ENCODE data around the gene MAP2K3.

DNA sequence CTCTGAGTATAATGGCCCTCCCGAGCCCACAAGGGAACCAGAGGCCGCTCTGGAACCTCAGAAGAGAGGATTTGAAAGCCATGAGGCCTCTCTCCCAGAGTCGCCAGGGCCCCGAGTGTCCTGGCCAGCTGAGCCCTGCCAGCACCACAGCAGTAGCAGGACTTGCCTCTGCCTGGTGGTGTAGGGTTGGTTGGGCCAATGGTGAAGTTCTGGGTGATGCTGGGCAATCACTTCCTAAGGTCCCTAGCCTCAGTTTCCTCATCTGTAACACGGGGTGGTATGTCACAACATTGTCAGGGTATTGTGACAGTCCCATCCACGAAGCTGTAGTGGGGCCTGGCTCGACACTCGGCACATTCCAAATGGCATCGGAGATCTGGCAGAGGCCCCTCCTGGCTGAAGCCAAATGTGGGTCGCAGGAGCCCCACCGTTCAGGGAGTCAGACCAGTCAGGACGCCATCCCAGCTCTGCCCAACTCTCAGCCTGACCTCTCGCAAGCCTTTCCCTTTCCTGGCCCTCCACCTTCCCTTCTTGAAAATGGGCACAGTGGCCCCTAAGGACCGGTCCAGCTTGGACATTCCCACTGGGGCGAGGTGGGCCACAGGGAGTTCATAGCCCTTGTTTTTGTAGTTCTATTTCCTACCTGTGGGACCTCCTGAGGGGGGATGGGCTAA, 33.0 kb upstream of the MAP2K3 start:
- TF ChIP-seq, protein P1, sequence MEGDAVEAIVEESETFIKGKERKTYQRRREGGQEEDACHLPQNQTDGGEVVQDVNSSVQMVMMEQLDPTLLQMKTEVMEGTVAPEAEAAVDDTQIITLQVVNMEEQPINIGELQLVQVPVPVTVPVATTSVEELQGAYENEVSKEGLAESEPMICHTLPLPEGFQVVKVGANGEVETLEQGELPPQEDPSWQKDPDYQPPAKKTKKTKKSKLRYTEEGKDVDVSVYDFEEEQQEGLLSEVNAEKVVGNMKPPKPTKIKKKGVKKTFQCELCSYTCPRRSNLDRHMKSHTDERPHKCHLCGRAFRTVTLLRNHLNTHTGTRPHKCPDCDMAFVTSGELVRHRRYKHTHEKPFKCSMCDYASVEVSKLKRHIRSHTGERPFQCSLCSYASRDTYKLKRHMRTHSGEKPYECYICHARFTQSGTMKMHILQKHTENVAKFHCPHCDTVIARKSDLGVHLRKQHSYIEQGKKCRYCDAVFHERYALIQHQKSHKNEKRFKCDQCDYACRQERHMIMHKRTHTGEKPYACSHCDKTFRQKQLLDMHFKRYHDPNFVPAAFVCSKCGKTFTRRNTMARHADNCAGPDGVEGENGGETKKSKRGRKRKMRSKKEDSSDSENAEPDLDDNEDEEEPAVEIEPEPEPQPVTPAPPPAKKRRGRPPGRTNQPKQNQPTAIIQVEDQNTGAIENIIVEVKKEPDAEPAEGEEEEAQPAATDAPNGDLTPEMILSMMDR (IDR thresholded peaks at IDR 0.05) = no peak
- no peak for TF ChIP-seq POLR2A (IDR thresholded peaks at IDR 0.05)

All from stomach (tissue), 4 donors.